CD14-positive monocyte (primary cell): ENCODE measurements around the gene SNCAIP. TPM values are rescaled to one million over a fixed set of nuclear protein-coding genes. Genes with fewer than 3 reads are reported as not detected.

ENCODE experiments used
- DNase-seq, 3 donors: peaks; one replicate each; pipeline ENCODE4 v3.0.0-alpha.2; 2011 to 2022
- H2AFZ ChIP-seq: 2 replicates; pipeline ENCODE4 v1.6.0; 2012; ENCODE audit warnings: mild to moderate bottlenecking, low read depth, low read length, inconsistent platforms; ENCODE audit not compliant: insufficient read depth, poor library complexity, severe bottlenecking
- H3K27ac ChIP-seq, 2 donors: 1 replicate in 1 of 2; 2 replicates in 1 of 2; pipeline ENCODE4 v1.5.1; 2012 to 2013; ENCODE audit warnings: low read length in 2 of 2, control low read depth in 1 of 2, inconsistent platforms in 1 of 2, low read depth in 1 of 2, mild to moderate bottlenecking in 1 of 2
- H3K27me3 ChIP-seq, 2 donors: one replicate each; pipeline versions ENCODE4 v1.6.0 to v1.6.1; 2011 to 2013; ENCODE audit warnings: low read length in 2 of 2; ENCODE audit not compliant: control insufficient read depth in 2 of 2, insufficient read depth in 2 of 2
- H3K36me3 ChIP-seq, 2 donors: replicated peaks in 1 of 2; 1 replicate in 1 of 2; 2 replicates in 1 of 2; pipeline versions ENCODE4 v1.5.1 to v1.6.1; 2012 to 2013; ENCODE audit warnings: low read length in 2 of 2, control low read depth in 1 of 2, inconsistent platforms in 1 of 2, mild to moderate bottlenecking in 1 of 2; ENCODE audit not compliant: insufficient read depth in 2 of 2, control insufficient read depth in 1 of 2
- H3K4me1 ChIP-seq, 2 donors: 1 replicate in 1 of 2; 2 replicates in 1 of 2; pipeline versions ENCODE4 v1.5.1 to v1.6.1; 2012 to 2013; ENCODE audit warnings: low read length in 2 of 2, control low read depth in 1 of 2, inconsistent platforms in 1 of 2, mild to moderate bottlenecking in 1 of 2, moderate library complexity in 1 of 2; ENCODE audit not compliant: insufficient read depth in 2 of 2, control insufficient read depth in 1 of 2
- H3K4me2 ChIP-seq: replicated peaks from 2 replicates; pipeline ENCODE3; 2012; ENCODE audit warnings: low read length, moderate library complexity, mild to moderate bottlenecking; ENCODE audit not compliant: poor library complexity, severe bottlenecking; ENCODE audit errors: extremely low read depth
- H3K4me3 ChIP-seq, 3 experiments: fragments of 200-600 bp in 1 of 3; sonication (generic) in 1 of 3; replicated peaks in 1 of 3; 1 replicate in 2 of 3; 2 replicates in 1 of 3; pipeline ENCODE4 v1.5.1; 2011 to 2013; ENCODE audit warnings: low read length in 3 of 3, mild to moderate bottlenecking in 3 of 3, control low read depth in 2 of 3, low read depth in 2 of 3, inconsistent platforms in 1 of 3, moderate library complexity in 1 of 3
- H3K79me2 ChIP-seq: 2 replicates; pipeline ENCODE4 v1.6.0; 2012; ENCODE audit warnings: mild to moderate bottlenecking, control low read depth, inconsistent platforms, low read length, moderate library complexity; ENCODE audit not compliant: insufficient read depth
- H3K9ac ChIP-seq: 2 replicates; pipeline ENCODE4 v1.6.0; 2017; ENCODE audit warnings: low read length, mild to moderate bottlenecking; ENCODE audit not compliant: insufficient read depth, poor library complexity, severe bottlenecking
- H3K9me3 ChIP-seq, 2 donors: replicated peaks in 1 of 2; 1 replicate in 1 of 2; 2 replicates in 1 of 2; pipeline versions ENCODE4 v1.5.1 to v1.6.1; 2012 to 2013; ENCODE audit warnings: low read length in 2 of 2, control low read depth in 1 of 2; ENCODE audit not compliant: control insufficient read depth in 1 of 2, insufficient read depth in 1 of 2
- H4K20me1 ChIP-seq: 2 replicates; pipeline ENCODE4 v1.6.0; 2012; ENCODE audit warnings: mild to moderate bottlenecking, low read length, control low read depth, moderate library complexity; ENCODE audit not compliant: insufficient read depth
- H3K27ac Mint-ChIP-seq, 7 donors: one replicate each; pipeline ENCODE4 v1.8.0; 2020; ENCODE audit warnings: mild to moderate bottlenecking in 7 of 7, mixed read lengths in 7 of 7, moderate library complexity in 6 of 7, inconsistent platforms in 2 of 7
- H3K27me3 Mint-ChIP-seq, 3 donors: one replicate each; pipeline ENCODE4 v1.8.0; 2021 to 2022; ENCODE audit warnings: low read depth in 3 of 3, mild to moderate bottlenecking in 3 of 3, mixed read lengths in 3 of 3, moderate library complexity in 3 of 3, inconsistent platforms in 1 of 3
- H3K36me3 Mint-ChIP-seq, 2 donors: one replicate each; pipeline ENCODE4 v1.8.0; 2020; ENCODE audit warnings: mixed read lengths in 2 of 2, inconsistent platforms in 1 of 2, mild to moderate bottlenecking in 1 of 2
- H3K4me1 Mint-ChIP-seq: one replicate; pipeline ENCODE4 v1.8.0; 2020; ENCODE audit warnings: mild to moderate bottlenecking, mixed read lengths
- H3K4me3 Mint-ChIP-seq, 2 donors: one replicate each; pipeline ENCODE4 v1.8.0; 2020; ENCODE audit warnings: mild to moderate bottlenecking in 2 of 2, mixed read lengths in 2 of 2, moderate library complexity in 1 of 2
- H3K9me3 Mint-ChIP-seq, 7 donors: one replicate each; pipeline ENCODE4 v1.8.0; 2020 to 2022; ENCODE audit warnings: mixed read lengths in 7 of 7, mild to moderate bottlenecking in 6 of 7, moderate library complexity in 6 of 7, inconsistent platforms in 2 of 7
- CTCF ChIP-seq: fragments of 200-600 bp; IDR thresholded peaks from one replicate; pipeline ENCODE4 v1.8.0; 2022; ENCODE audit warnings: antibody characterized with exemption, mild to moderate bottlenecking
- WGBS: methylation state at CpG from one replicate; pipeline ENCODE4 v1.1.5; 2013; ENCODE audit warnings: missing lambda C conversion rate; ENCODE audit not compliant: insufficient coverage; 5-methylcytosine and 5-hydroxymethylcytosine counted together
- intact Hi-C, 2 donors: fragments of 100-400 bp; cut with micrococcal nuclease; formaldehyde crosslinking; loops; one replicate each; pipeline versions ENCODE4 v1.15.0 to v1.15.1; 2023
- polyA plus RNA-seq, 3 donors: library from polyadenylated mRNA; depleted of rRNA in 1 of 3; unstranded in 2 of 3; stranded (reverse) in 1 of 3; fragments of 300-500 nt in 2 of 3; fragments of >200 nt in 1 of 3; fragmentation: Illumina TruSeq in 2 of 3; gene quantifications; 1 replicate in 2 of 3; 2 replicates in 1 of 3; pipeline ENCODE4 v1.2.3, GENCODE V29; 2012 to 2021

The SNCAIP gene
- polyA plus RNA-seq, 3 donors, result not detected

- no peak overlapping the region for H3K27ac ChIP-seq
- peak overlapping the region in 1 of 2 donors; percentile 21 for H3K4me3 Mint-ChIP-seq
- H3K4me1 Mint-ChIP-seq, result no peaks in the 10 kb centered on the region
- DNase-seq, result no peak
- no peaks in the 10 kb centered on the region for H3K4me1 ChIP-seq
- intact Hi-C loops, result no loop called here
- H3K27ac Mint-ChIP-seq, result no peak overlapping the region
- H3K36me3 ChIP-seq, result no peaks in the 10 kb centered on the region
- peaks cover 0 to 7% (median 0%) of the 10 kb centered on the region in 7 donors for H3K9me3 Mint-ChIP-seq
- H3K4me3 ChIP-seq, result no peak overlapping the region
- H4K20me1 ChIP-seq, result no peaks in the 10 kb centered on the region
- H3K27me3 Mint-ChIP-seq, result peaks cover 0 to 5% (median 2%) of the 10 kb centered on the region in 3 donors
- H3K79me2 ChIP-seq, result no peaks in the 10 kb centered on the region
- 97% methylated on average over 3 of the region's 3 CpGs for WGBS
- no peak overlapping the region for H3K4me2 ChIP-seq
- no peak for TF ChIP-seq CTCF
- no peaks in the 10 kb centered on the region for H3K36me3 Mint-ChIP-seq
- no peaks in the 10 kb centered on the region for H3K27me3 ChIP-seq
- H3K9me3 ChIP-seq, result no peaks in the 10 kb centered on the region
- no peak overlapping the region for H2AFZ ChIP-seq
- H3K9ac ChIP-seq, result no peak overlapping the region
Observed at GRCh38 chr5:122447072-122447471, 135.0 kb downstream of the SNCAIP start.

- H3K4me3 ChIP-seq, result no peak overlapping the region
- no peak for TF ChIP-seq CTCF
- no peaks in the 10 kb centered on the region for H3K27me3 ChIP-seq
- H3K9ac ChIP-seq, result no peak overlapping the region
- Mint-ChIP-seq H3K36me3 (no peaks in the 10 kb centered on the region), H3K4me1 (no peaks in the 10 kb centered on the region), H3K27ac (no peak overlapping the region), H3K4me3 (no peak overlapping the region), H3K27me3 (peaks cover 0 to 3% (median 2%) of the 10 kb centered on the region in 3 donors), H3K9me3 (peaks cover 0 to 6% (median 0%) of the 10 kb centered on the region in 7 donors)
- no peaks in the 10 kb centered on the region for H3K36me3 ChIP-seq
- 60% methylated on average over 1 of the region's 3 CpGs for WGBS
- H3K9me3 ChIP-seq, result no peaks in the 10 kb centered on the region
- intact Hi-C loops, result no loop called here
- H3K79me2 ChIP-seq, result no peaks in the 10 kb centered on the region
- no peaks in the 10 kb centered on the region for H4K20me1 ChIP-seq
- DNase-seq, result no peak
- H3K4me1 ChIP-seq, result no peaks in the 10 kb centered on the region
- H2AFZ ChIP-seq, result no peak overlapping the region
- H3K27ac ChIP-seq, result no peak overlapping the region
- no peak overlapping the region for H3K4me2 ChIP-seq
Observed at GRCh38 chr5:122447879-122448278, 135.8 kb downstream of the SNCAIP start.
